Neural cell (in vitro differentiated cells): ENCODE measurements around the gene CCDC40. TPM values are rescaled to one million over a fixed set of nuclear protein-coding genes. Genes with fewer than 3 reads are reported as not detected.

Experiments
- H2AFZ ChIP-seq: fragments of 200-600, 300-800 bp; sonication (generic), shearing (Covaris generic); 2 replicates; pipeline ENCODE4 v1.6.0; 2014; ENCODE audit warnings: low read depth, mild to moderate bottlenecking, antibody characterized with exemption, low read length, moderate library complexity
- H3F3A ChIP-seq: fragments of 200-600 bp; shearing (Covaris generic); 2 replicates; pipeline ENCODE4 v1.6.1; 2016; ENCODE audit warnings: mild to moderate bottlenecking, moderate library complexity, mixed read lengths, antibody characterized with exemption, low read length; ENCODE audit not compliant: insufficient read depth, poor library complexity, severe bottlenecking
- H3K27ac ChIP-seq: fragments of 200-600, 300-800 bp; sonication (generic), shearing (Covaris generic); 2 replicates; pipeline ENCODE4 v1.5.1; 2014; ENCODE audit warnings: mild to moderate bottlenecking, low read length, moderate library complexity
- H3K27me3 ChIP-seq: fragments of 300-800, 200-600 bp; sonication (generic), shearing (Covaris generic); 2 replicates; pipeline ENCODE4 v1.6.0; 2014; ENCODE audit warnings: mild to moderate bottlenecking, low read depth, low read length, moderate library complexity; ENCODE audit not compliant: insufficient read depth
- H3K36me3 ChIP-seq: fragments of 300-800, 200-600 bp; sonication (generic), shearing (Covaris generic); 2 replicates; pipeline ENCODE4 v1.5.1; 2014; ENCODE audit warnings: mild to moderate bottlenecking, antibody characterized with exemption, low read length, moderate library complexity; ENCODE audit not compliant: insufficient read depth
- H3K4me2 ChIP-seq: fragments of 300-800, 200-600 bp; sonication (generic), shearing (Covaris generic); 2 replicates; pipeline ENCODE4 v1.6.0; 2014; ENCODE audit warnings: mild to moderate bottlenecking, low read length
- H3K4me3 ChIP-seq: fragments of 300-800, 200-600 bp; sonication (generic), shearing (Covaris generic); 2 replicates; pipeline ENCODE4 v1.5.1; 2014; ENCODE audit warnings: mild to moderate bottlenecking, low read length, moderate library complexity
- H3K79me2 ChIP-seq: fragments of 200-600 bp; shearing (Covaris generic); replicated peaks from 2 replicates; pipeline ENCODE4 v1.6.0; 2014; ENCODE audit warnings: mild to moderate bottlenecking, low read length, moderate library complexity; ENCODE audit not compliant: insufficient read depth
- H3K9ac ChIP-seq: fragments of 300-800, 200-600 bp; sonication (generic), shearing (Covaris generic); 2 replicates; pipeline ENCODE4 v1.6.1; 2016; ENCODE audit warnings: mild to moderate bottlenecking, low read length, mixed read lengths
- H3K9me2 ChIP-seq: fragments of 200-600 bp; shearing (Covaris generic); 2 replicates; pipeline ENCODE4 v1.6.1; 2016; ENCODE audit warnings: mild to moderate bottlenecking, low read length, mixed read lengths; ENCODE audit not compliant: insufficient read depth
- H3K9me3 ChIP-seq: fragments of 200-600, 300-800 bp; sonication (generic), shearing (Covaris generic); 2 replicates; pipeline ENCODE4 v1.6.1; 2016; ENCODE audit warnings: mild to moderate bottlenecking, mixed run types, low read length, moderate library complexity, mixed read lengths
- H4K20me1 ChIP-seq: fragments of 200-600 bp; shearing (Covaris generic); 2 replicates; pipeline ENCODE4 v1.6.1; 2016; ENCODE audit warnings: mild to moderate bottlenecking, mixed run types; ENCODE audit not compliant: insufficient read depth
- EP300 ChIP-seq: fragments of 450-650 bp; conservative IDR thresholded peaks from 2 replicates; pipeline ENCODE4 v1.6.1; 2014; ENCODE audit warnings: antibody characterized with exemption, mild to moderate bottlenecking, moderate library complexity; ENCODE audit not compliant: poor library complexity, severe bottlenecking
- EZH2 ChIP-seq: fragments of 200-600, 300-800 bp; shearing (Covaris generic), sonication (generic); IDR thresholded peaks from 2 replicates; pipeline ENCODE4 v1.6.1; 2014; ENCODE audit warnings: antibody characterized with exemption, low read length, borderline replicate concordance, mild to moderate bottlenecking; ENCODE audit not compliant: insufficient read depth, poor library complexity, severe bottlenecking
- MXI1 ChIP-seq: fragments of 450-650 bp; conservative IDR thresholded peaks from 2 replicates; pipeline ENCODE4 v1.6.1; 2014; ENCODE audit warnings: antibody characterized with exemption, mild to moderate bottlenecking; ENCODE audit not compliant: poor library complexity, severe bottlenecking
- POLR2AphosphoS5 ChIP-seq: IDR thresholded peaks from 2 replicates; pipeline ENCODE4 v1.6.1; 2012
- RAD21 ChIP-seq: fragments of 450-650 bp; conservative IDR thresholded peaks from 2 replicates; pipeline ENCODE4 v1.6.1; 2014; ENCODE audit warnings: antibody characterized with exemption, mild to moderate bottlenecking, moderate library complexity
- SMC3 ChIP-seq: fragments of 450-650 bp; conservative IDR thresholded peaks from 2 replicates; pipeline ENCODE4 v1.6.1; 2014; ENCODE audit warnings: antibody characterized with exemption, mild to moderate bottlenecking, moderate library complexity; ENCODE audit not compliant: poor library complexity
- TAF1 ChIP-seq: IDR thresholded peaks from 2 replicates; pipeline ENCODE4 v1.6.1; 2012; ENCODE audit warnings: low read depth
- polyA plus RNA-seq: library from polyadenylated mRNA; depleted of rRNA; stranded (reverse); fragments of >200 nt; gene quantifications from 2 replicates; pipeline ENCODE4 v1.2.3, GENCODE V29; 2014
- TF ChIP-seq, protein P1 (sequence below): fragments of 450-650 bp; IDR thresholded peaks from 2 replicates; pipeline ENCODE4 v1.5.1; 2014; ENCODE audit warnings: antibody characterized with exemption, mild to moderate bottlenecking, moderate library complexity; ENCODE audit not compliant: poor library complexity, severe bottlenecking
- TF ChIP-seq, protein P2 (sequence below): IDR thresholded peaks from 2 replicates; pipeline ENCODE4 v1.6.1; 2012; ENCODE audit warnings: borderline replicate concordance

CCDC40 gene
- polyA plus RNA-seq, 1 donor from 2014 or later = 5.5 TPM

DNA sequence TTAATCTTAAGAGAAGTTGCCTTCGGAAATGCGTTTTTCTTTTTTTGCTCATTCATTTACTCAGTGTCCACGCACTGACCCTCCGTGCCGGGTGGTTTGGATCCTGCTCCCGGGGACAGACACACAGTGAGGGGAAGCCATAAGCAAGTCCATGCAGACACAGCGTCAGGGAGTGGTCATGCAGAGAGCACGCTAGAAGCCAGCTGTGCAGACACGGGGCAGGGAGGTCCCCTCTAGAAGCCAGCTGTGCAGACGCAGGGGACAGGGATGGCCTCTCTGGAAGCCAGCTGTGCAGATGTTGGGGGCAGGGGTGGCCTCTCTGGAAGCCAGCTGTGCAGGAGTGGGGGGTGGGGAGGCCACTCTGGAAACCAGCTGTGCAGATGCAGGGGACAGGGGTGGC lies 69.7 kb downstream of the CCDC40 start:
- TF ChIP-seq, protein P1, sequence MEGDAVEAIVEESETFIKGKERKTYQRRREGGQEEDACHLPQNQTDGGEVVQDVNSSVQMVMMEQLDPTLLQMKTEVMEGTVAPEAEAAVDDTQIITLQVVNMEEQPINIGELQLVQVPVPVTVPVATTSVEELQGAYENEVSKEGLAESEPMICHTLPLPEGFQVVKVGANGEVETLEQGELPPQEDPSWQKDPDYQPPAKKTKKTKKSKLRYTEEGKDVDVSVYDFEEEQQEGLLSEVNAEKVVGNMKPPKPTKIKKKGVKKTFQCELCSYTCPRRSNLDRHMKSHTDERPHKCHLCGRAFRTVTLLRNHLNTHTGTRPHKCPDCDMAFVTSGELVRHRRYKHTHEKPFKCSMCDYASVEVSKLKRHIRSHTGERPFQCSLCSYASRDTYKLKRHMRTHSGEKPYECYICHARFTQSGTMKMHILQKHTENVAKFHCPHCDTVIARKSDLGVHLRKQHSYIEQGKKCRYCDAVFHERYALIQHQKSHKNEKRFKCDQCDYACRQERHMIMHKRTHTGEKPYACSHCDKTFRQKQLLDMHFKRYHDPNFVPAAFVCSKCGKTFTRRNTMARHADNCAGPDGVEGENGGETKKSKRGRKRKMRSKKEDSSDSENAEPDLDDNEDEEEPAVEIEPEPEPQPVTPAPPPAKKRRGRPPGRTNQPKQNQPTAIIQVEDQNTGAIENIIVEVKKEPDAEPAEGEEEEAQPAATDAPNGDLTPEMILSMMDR = no peak
- TF ChIP-seq EZH2 = no peak
- no peak for TF ChIP-seq RAD21
- TF ChIP-seq, protein P2, sequence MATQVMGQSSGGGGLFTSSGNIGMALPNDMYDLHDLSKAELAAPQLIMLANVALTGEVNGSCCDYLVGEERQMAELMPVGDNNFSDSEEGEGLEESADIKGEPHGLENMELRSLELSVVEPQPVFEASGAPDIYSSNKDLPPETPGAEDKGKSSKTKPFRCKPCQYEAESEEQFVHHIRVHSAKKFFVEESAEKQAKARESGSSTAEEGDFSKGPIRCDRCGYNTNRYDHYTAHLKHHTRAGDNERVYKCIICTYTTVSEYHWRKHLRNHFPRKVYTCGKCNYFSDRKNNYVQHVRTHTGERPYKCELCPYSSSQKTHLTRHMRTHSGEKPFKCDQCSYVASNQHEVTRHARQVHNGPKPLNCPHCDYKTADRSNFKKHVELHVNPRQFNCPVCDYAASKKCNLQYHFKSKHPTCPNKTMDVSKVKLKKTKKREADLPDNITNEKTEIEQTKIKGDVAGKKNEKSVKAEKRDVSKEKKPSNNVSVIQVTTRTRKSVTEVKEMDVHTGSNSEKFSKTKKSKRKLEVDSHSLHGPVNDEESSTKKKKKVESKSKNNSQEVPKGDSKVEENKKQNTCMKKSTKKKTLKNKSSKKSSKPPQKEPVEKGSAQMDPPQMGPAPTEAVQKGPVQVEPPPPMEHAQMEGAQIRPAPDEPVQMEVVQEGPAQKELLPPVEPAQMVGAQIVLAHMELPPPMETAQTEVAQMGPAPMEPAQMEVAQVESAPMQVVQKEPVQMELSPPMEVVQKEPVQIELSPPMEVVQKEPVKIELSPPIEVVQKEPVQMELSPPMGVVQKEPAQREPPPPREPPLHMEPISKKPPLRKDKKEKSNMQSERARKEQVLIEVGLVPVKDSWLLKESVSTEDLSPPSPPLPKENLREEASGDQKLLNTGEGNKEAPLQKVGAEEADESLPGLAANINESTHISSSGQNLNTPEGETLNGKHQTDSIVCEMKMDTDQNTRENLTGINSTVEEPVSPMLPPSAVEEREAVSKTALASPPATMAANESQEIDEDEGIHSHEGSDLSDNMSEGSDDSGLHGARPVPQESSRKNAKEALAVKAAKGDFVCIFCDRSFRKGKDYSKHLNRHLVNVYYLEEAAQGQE = no peak
- TF ChIP-seq POLR2AphosphoS5 = no peak
- no peak for TF ChIP-seq TAF1
- TF ChIP-seq MXI1 = no peak
- no peak for TF ChIP-seq EP300
- no peak for TF ChIP-seq SMC3

DNA sequence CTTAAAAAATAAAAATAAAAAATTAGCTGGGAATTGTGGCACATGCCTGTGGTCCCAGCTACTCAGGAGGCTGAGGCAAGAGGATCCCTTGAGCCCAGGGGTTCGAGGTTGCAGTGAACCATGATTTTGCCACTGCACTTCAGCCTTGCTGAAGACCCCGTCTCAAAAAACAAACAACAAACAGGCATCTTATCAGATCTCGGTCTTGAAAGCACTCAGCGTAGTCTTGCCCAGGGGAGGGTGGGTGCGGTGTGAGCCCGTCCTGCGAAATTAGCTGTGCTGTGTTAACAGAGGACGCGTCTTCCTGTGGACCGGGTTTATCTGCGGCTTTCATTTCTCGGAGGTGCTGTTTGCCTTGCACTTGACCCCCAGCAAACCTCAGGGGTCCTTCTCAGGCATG lies 70.3 kb downstream of the CCDC40 start:
- Histone ChIP-seq H3K4me2 (no peak overlapping the region), H3K9me2 (no peaks in the 10 kb centered on the region), H2AFZ (no peak overlapping the region), H3K79me2 (peaks cover 8% of the 10 kb centered on the region), H3K36me3 (no peaks in the 10 kb centered on the region), H3K27ac (no peak overlapping the region), H3K4me3 (no peak overlapping the region), H4K20me1 (no peaks in the 10 kb centered on the region), H3K27me3 (no peaks in the 10 kb centered on the region), H3F3A (no peaks in the 10 kb centered on the region), H3K9ac (no peak overlapping the region), H3K9me3 (no peaks in the 10 kb centered on the region)
- no peak for TF ChIP-seq SMC3
- TF ChIP-seq TAF1 = no peak
- no peak for TF ChIP-seq EZH2
- TF ChIP-seq, protein P2 = no peak
- TF ChIP-seq MXI1 = no peak
- TF ChIP-seq, protein P1 = no peak
- no peak for TF ChIP-seq POLR2AphosphoS5
- no peak for TF ChIP-seq RAD21
- no peak for TF ChIP-seq EP300

More for the DNA sequence above, 69.7 kb downstream of the CCDC40 start:
- H3K9me2 ChIP-seq = no peaks in the 10 kb centered on the region
- H2AFZ ChIP-seq = no peak overlapping the region
- H3K4me2 ChIP-seq = no peak overlapping the region
- no peak overlapping the region for H3K9ac ChIP-seq
- no peak overlapping the region for H3K27ac ChIP-seq
- H3K27me3 ChIP-seq = no peaks in the 10 kb centered on the region
- H4K20me1 ChIP-seq = no peaks in the 10 kb centered on the region
- H3K36me3 ChIP-seq = no peaks in the 10 kb centered on the region
- peaks cover 9% of the 10 kb centered on the region for H3K79me2 ChIP-seq
- H3K9me3 ChIP-seq = no peaks in the 10 kb centered on the region
- H3K4me3 ChIP-seq = no peak overlapping the region
- H3F3A ChIP-seq = no peaks in the 10 kb centered on the region
